GM12878 (cell line): Measurements from ENCODE around the gene ANO10. TPM values are rescaled to one million over a fixed set of nuclear protein-coding genes. Genes with fewer than 3 reads are reported as not detected.

Source experiments
- CEBPB ChIP-seq, 2 experiments: fragments of 150-350 bp in 1 of 2; IDR thresholded peaks; 2 replicates each; pipeline ENCODE4 v1.6.1; 2012 to 2014; ENCODE audit warnings: low read depth in 2 of 2, low read length in 2 of 2, borderline replicate concordance in 1 of 2, inconsistent platforms in 1 of 2
- NFXL1 ChIP-seq: fragments of 450-650 bp; IDR thresholded peaks from 2 replicates; pipeline ENCODE4 v1.6.1; 2017; ENCODE audit warnings: antibody characterized with exemption, mild to moderate bottlenecking, borderline replicate concordance
- POLR2AphosphoS2 ChIP-seq: IDR thresholded peaks from 2 replicates; pipeline ENCODE4 v1.6.1; 2011; ENCODE audit warnings: low read depth, mild to moderate bottlenecking, low read length, improper control_type of control experiment, moderate library complexity
- SREBF2 ChIP-seq: IDR thresholded peaks from 2 replicates; pipeline ENCODE4 v1.6.1; 2012; ENCODE audit warnings: mild to moderate bottlenecking, low read length
- SUPT20H ChIP-seq: IDR thresholded peaks from 2 replicates; pipeline ENCODE4 v1.6.1; 2011; ENCODE audit warnings: low read depth, mild to moderate bottlenecking, low read length, moderate library complexity, borderline replicate concordance; ENCODE audit not compliant: control insufficient read depth
- polyA plus RNA-seq, 11 experiments: library from polyadenylated mRNA; depleted of rRNA in 4 of 11; unstranded in 6 of 11; stranded (reverse) in 5 of 11; fragments of >200 nt; fragmentation: Nextera tagmentation in 4 of 11; fragmentation: Illumina TruSeq in 1 of 11; extraction: Ambion mirVana in 4 of 11; extraction: Trizol in 1 of 11; gene quantifications; 1 replicate in 1 of 11; 2 replicates in 10 of 11; pipeline versions ENCODE4 v1.2.1 to v1.2.3, GENCODE V29; 2011 to 2016; ENCODE audit warnings: inconsistent platforms in 2 of 11, missing spikeins in 2 of 11, low read depth in 1 of 11
- total RNA-seq, 4 experiments: library from RNA; depleted of rRNA in 3 of 4; stranded (reverse); fragments of >200 nt in 3 of 4; fragmentation: Illumina TruSeq in 1 of 4; extraction: Trizol in 1 of 4; gene quantifications; 2 replicates each; pipeline versions ENCODE4 v1.2.1 to v1.2.3, GENCODE V29; 2013 to 2021
- TF ChIP-seq, protein P1 (sequence below): fragments of 450-650 bp; formaldehyde crosslinking; IDR thresholded peaks from 2 replicates; pipeline ENCODE4 v1.4.0; 2020; ENCODE audit warnings: mild to moderate bottlenecking, moderate library complexity
- TF ChIP-seq, protein P2 (sequence below): fragments of 450-650 bp; IDR thresholded peaks from 2 replicates; pipeline ENCODE4 v1.6.1; 2017; ENCODE audit warnings: antibody characterized with exemption, mild to moderate bottlenecking, moderate library complexity
- TF ChIP-seq, protein P3 (sequence below): IDR thresholded peaks from 2 replicates; pipeline ENCODE4 v1.6.1; 2012; ENCODE audit warnings: low read depth, low read length, improper control_type of control experiment

The ANO10 gene
- total and polyA plus RNA-seq, 10 of the 15 experiments (the other 5 are each of a cell fraction or from before 2014, with no cell fraction given): 0.29 to 21.9 (median 1.6) TPM

DNA sequence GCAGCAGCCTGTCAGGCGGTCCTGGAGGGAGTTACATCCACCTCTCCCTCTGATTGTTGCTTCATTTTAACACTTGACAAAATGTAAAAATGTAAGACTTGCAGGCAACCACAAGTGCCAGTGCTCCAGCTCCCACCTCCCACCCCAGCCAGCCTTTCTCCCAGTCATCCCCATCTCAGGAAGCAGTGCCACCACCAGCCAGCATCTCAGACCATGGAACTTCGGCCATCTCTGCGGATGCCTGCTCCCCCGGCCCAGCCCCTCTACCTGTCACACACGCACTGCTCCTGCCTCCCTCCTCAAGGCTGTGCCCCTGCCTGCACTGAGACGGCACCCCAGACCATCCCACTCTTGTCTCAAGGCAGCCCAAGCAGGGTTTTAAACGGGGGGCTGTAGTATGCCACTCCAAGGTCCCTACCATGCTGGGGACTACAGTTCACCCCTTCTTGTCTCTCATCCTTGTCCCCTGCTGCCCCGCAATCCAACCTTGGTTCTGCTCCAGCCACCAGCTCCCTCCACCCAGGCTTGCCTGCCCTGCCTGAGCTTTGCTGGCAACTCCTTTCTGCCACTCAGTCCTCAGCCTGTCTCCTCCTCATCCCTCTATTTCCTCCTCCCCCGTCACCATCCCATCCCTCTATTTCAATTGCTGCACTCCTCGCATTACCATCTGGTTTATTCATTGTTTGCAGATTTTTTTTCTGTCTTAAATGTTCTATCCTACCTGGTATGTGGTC lies 249.6 kb downstream of the ANO10 start (continued):
- TF ChIP-seq, protein P1, sequence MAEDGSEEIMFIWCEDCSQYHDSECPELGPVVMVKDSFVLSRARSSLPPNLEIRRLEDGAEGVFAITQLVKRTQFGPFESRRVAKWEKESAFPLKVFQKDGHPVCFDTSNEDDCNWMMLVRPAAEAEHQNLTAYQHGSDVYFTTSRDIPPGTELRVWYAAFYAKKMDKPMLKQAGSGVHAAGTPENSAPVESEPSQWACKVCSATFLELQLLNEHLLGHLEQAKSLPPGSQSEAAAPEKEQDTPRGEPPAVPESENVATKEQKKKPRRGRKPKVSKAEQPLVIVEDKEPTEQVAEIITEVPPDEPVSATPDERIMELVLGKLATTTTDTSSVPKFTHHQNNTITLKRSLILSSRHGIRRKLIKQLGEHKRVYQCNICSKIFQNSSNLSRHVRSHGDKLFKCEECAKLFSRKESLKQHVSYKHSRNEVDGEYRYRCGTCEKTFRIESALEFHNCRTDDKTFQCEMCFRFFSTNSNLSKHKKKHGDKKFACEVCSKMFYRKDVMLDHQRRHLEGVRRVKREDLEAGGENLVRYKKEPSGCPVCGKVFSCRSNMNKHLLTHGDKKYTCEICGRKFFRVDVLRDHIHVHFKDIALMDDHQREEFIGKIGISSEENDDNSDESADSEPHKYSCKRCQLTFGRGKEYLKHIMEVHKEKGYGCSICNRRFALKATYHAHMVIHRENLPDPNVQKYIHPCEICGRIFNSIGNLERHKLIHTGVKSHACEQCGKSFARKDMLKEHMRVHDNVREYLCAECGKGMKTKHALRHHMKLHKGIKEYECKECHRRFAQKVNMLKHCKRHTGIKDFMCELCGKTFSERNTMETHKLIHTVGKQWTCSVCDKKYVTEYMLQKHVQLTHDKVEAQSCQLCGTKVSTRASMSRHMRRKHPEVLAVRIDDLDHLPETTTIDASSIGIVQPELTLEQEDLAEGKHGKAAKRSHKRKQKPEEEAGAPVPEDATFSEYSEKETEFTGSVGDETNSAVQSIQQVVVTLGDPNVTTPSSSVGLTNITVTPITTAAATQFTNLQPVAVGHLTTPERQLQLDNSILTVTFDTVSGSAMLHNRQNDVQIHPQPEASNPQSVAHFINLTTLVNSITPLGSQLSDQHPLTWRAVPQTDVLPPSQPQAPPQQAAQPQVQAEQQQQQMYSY (CRISPR knock-in tag): no peak
- TF ChIP-seq SUPT20H (no peak), SREBF2 (no peak), NFXL1 (no peak), POLR2AphosphoS2 (no peak), CEBPB (IDR thresholded peaks at IDR 0.05; ENCODE audit: borderline replicate concordance in 1 of 2, low read depth in 2 of 2, low read length in 2 of 2) (no peak)
- TF ChIP-seq, protein P2, sequence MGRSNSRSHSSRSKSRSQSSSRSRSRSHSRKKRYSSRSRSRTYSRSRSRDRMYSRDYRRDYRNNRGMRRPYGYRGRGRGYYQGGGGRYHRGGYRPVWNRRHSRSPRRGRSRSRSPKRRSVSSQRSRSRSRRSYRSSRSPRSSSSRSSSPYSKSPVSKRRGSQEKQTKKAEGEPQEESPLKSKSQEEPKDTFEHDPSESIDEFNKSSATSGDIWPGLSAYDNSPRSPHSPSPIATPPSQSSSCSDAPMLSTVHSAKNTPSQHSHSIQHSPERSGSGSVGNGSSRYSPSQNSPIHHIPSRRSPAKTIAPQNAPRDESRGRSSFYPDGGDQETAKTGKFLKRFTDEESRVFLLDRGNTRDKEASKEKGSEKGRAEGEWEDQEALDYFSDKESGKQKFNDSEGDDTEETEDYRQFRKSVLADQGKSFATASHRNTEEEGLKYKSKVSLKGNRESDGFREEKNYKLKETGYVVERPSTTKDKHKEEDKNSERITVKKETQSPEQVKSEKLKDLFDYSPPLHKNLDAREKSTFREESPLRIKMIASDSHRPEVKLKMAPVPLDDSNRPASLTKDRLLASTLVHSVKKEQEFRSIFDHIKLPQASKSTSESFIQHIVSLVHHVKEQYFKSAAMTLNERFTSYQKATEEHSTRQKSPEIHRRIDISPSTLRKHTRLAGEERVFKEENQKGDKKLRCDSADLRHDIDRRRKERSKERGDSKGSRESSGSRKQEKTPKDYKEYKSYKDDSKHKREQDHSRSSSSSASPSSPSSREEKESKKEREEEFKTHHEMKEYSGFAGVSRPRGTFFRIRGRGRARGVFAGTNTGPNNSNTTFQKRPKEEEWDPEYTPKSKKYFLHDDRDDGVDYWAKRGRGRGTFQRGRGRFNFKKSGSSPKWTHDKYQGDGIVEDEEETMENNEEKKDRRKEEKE: no peak
- TF ChIP-seq, protein P3, sequence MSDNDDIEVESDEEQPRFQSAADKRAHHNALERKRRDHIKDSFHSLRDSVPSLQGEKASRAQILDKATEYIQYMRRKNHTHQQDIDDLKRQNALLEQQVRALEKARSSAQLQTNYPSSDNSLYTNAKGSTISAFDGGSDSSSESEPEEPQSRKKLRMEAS: no peak
